Left cardiac atrium (tissue), 4 donors: ENCODE data around the gene CACNA1I. TPM values are rescaled to one million over a fixed set of nuclear protein-coding genes. Genes with fewer than 3 reads are reported as not detected.

ENCODE experiments used
- ATAC-seq, 2 donors: fragments of 200-7000 bp; cut with Tn5 transposase; one replicate each; pipeline ENCODE4 v1.9.1; 2020; ENCODE audit warnings: mild to moderate bottlenecking in 2 of 2, moderate library complexity in 2 of 2
- DNase-seq: peaks from one replicate; pipeline ENCODE4 v3.0.0-alpha.2; 2020
- intact Hi-C, 2 donors: fragments of 100-400 bp; cut with DNase I; formaldehyde crosslinking; loops; one replicate each; pipeline versions ENCODE4 v1.14.1 to v1.15.1; 2022 to 2023
- total RNA-seq, 2 donors: library from RNA; stranded (reverse); fragmentation: NEBNext Ultra II Directional; extraction: Animal tissue kit (Norgen Biotek cat#: 25700); gene quantifications; one replicate each; pipeline ENCODE4 v1.2.1, GENCODE V29; 2021
- donor health status: DM: no; HTN: yes; CAD: no.
- donor health status: DM: no; HTN: yes; CAD: no; lungs with severe emphysema.
- donor health status: DM: yes; HTN: yes; CAD: no.
- donor health status: Dilated cardiomyopathy.

The CACNA1I gene
- total RNA-seq, 2 donors from 2014 or later: 0.03 to 0.06 TPM

GRCh38 chr22:39697790-39698430, 127.4 kb downstream of the CACNA1I start:
- intact Hi-C loops: no loop called here
- ATAC-seq (no peak), DNase-seq (no peak)

- no peak for DNase-seq
- no peak for ATAC-seq
- intact Hi-C loops: no loop called here
Measured at GRCh38 chr22:39699631-39700360, 129.2 kb downstream of the CACNA1I start.

- ATAC-seq (no peak), DNase-seq (no peak)
- intact Hi-C loops: no loop called here
Measured at GRCh38 chr22:39700565-39700964, 130.0 kb downstream of the CACNA1I start.

- intact Hi-C loops: no loop called here
- no peak for DNase-seq
- no peak for ATAC-seq
Measured at GRCh38 chr22:39703091-39703490, 132.5 kb downstream of the CACNA1I start.

GRCh38 chr22:39703928-39704639, 133.5 kb downstream of the CACNA1I start:
- DNase-seq (no peak), ATAC-seq (peak; percentile 72 to 78)
- intact Hi-C loops: no loop called here

GRCh38 chr22:39705386-39705785, 134.8 kb downstream of the CACNA1I start:
- intact Hi-C loops: no loop called here
- ATAC-seq (no peak), DNase-seq (no peak)

GRCh38 chr22:39706376-39707140, 136.0 kb downstream of the CACNA1I start:
- no peak for ATAC-seq
- intact Hi-C loops: no loop called here
- no peak for DNase-seq

GRCh38 chr22:39707351-39707750, 136.8 kb downstream of the CACNA1I start:
- DNase-seq: no peak
- intact Hi-C loops: no loop called here
- ATAC-seq: no peak

GRCh38 chr22:39707816-39708215, 137.3 kb downstream of the CACNA1I start:
- DNase-seq: no peak
- intact Hi-C loops: no loop called here

GRCh38 chr22:39710380-39711150, 140.0 kb downstream of the CACNA1I start:
- ATAC-seq (peak in 1 of 2 donors; percentile 48), DNase-seq (peak; percentile 43)
- intact Hi-C loops: no loop called here

More at GRCh38 chr22:39707816-39708215, 137.3 kb downstream of the CACNA1I start:
- ATAC-seq: no peak

- intact Hi-C loops: no loop called here
- ATAC-seq: no peak
- no peak for DNase-seq
Measured at GRCh38 chr22:39712081-39712480, 141.5 kb downstream of the CACNA1I start.

- intact Hi-C loops: no loop called here
- DNase-seq (no peak), ATAC-seq (no peak)
Measured at GRCh38 chr22:39712751-39713525, 142.4 kb downstream of the CACNA1I start.

GRCh38 chr22:39713799-39714290, 143.3 kb downstream of the CACNA1I start:
- ATAC-seq (no peak), DNase-seq (no peak)
- intact Hi-C loops: no loop called here

GRCh38 chr22:39714321-39714720, 143.8 kb downstream of the CACNA1I start:
- ATAC-seq (no peak), DNase-seq (no peak)
- intact Hi-C loops: no loop called here

GRCh38 chr22:39715778-39716495, 145.4 kb downstream of the CACNA1I start:
- ATAC-seq: no peak

GRCh38 chr22:39716534-39716933, 146.0 kb downstream of the CACNA1I start:
- intact Hi-C loops: no loop called here
- DNase-seq (no peak), ATAC-seq (no peak)

More at GRCh38 chr22:39715778-39716495, 145.4 kb downstream of the CACNA1I start:
- DNase-seq: no peak
- intact Hi-C loops: no loop called here

- DNase-seq: no peak
- ATAC-seq: no peak
- intact Hi-C loops: no loop called here
Measured at GRCh38 chr22:39717099-39717498, 146.5 kb downstream of the CACNA1I start.
